ENCODE data around the gene LY9.
"Not testable (repeated sequence)": the region's sequence is repeated elsewhere in the genome, so short reads cannot be mapped to it uniquely, and the experiment has no call there.

Gene LY9

GRCh38 chr1:160776178-160776577 lies 19.8 kb upstream of the LY9 start:
- DNase-seq, result no peak

GRCh38 chr1:160777486-160778089 lies 18.4 kb upstream of the LY9 start:
- peak; percentile 25 for DNase-seq

- no peak for DNase-seq
Measured at GRCh38 chr1:160778976-160779375, 17.0 kb upstream of the LY9 start.

- DNase-seq, result no peak
Measured at GRCh38 chr1:160779626-160780397, 16.2 kb upstream of the LY9 start.

- DNase-seq, result no peak
Measured at GRCh38 chr1:160780398-160780755, 15.6 kb upstream of the LY9 start.

- DNase-seq, result no peak
Measured at GRCh38 chr1:160781186-160781766, 14.7 kb upstream of the LY9 start.

- no peak for DNase-seq
Measured at GRCh38 chr1:160781914-160782689, 13.9 kb upstream of the LY9 start.

GRCh38 chr1:160782988-160783765 lies 12.8 kb upstream of the LY9 start:
- DNase-seq, result not testable (repeated sequence)

- DNase-seq, result no peak
Measured at GRCh38 chr1:160789051-160789701, 6.8 kb upstream of the LY9 start.

GRCh38 chr1:160789702-160790611 lies 6.0 kb upstream of the LY9 start:
- no peak for DNase-seq

GRCh38 chr1:160794376-160794775 lies 1.6 kb upstream of the LY9 start:
- no peak for DNase-seq

GRCh38 chr1:160797271-160797709 lies 1.3 kb downstream of the LY9 start:
- DNase-seq, result no peak

GRCh38 chr1:160797861-160798273 lies 1.9 kb downstream of the LY9 start:
- peak; percentile 47 for DNase-seq

- DNase-seq, result no peak
Measured at GRCh38 chr1:160798439-160798838, 2.5 kb downstream of the LY9 start.

- DNase-seq, result no peak
Measured at GRCh38 chr1:160799641-160800040, 3.7 kb downstream of the LY9 start.

GRCh38 chr1:160800142-160800541 lies 4.2 kb downstream of the LY9 start:
- DNase-seq, result no peak

- DNase-seq, result no peak
Measured at GRCh38 chr1:160800645-160801408, 4.9 kb downstream of the LY9 start.

- DNase-seq, result no peak
Measured at GRCh38 chr1:160801836-160802580, 6.0 kb downstream of the LY9 start.

- DNase-seq, result no peak
Measured at GRCh38 chr1:160806109-160806665, 10.2 kb downstream of the LY9 start.

Measured in activated CD4-positive, alpha-beta T cell treated with anti-CD3 and anti-CD28 coated beads for 1 hour (primary cell).